Measurements from ENCODE around the gene WASF2.
"Not testable (repeated sequence)": the region's sequence is repeated elsewhere in the genome, so short reads cannot be mapped to it uniquely, and the experiment has no call there.

The WASF2 gene

GRCh38 chr1:27464926-27465647, 24.9 kb downstream of the WASF2 start:
- H3K36me3 Mint-ChIP-seq (ENCODE audit: low read depth): peaks cover 17% of the 10 kb centered on the region
- H3K4me3 Mint-ChIP-seq: no peak overlapping the region
- H3K27me3 Mint-ChIP-seq (ENCODE audit: low read depth): no peaks in the 10 kb centered on the region
- H3K4me1 Mint-ChIP-seq (ENCODE audit: low read depth): peaks cover 18% of the 10 kb centered on the region
- no peak overlapping the region for H3K27ac Mint-ChIP-seq
- no peaks in the 10 kb centered on the region for H3K9me3 Mint-ChIP-seq

GRCh38 chr1:27463916-27464315, 26.1 kb downstream of the WASF2 start:
- not testable (repeated sequence) for H3K4me3 Mint-ChIP-seq; H3K4me1 Mint-ChIP-seq (ENCODE audit: low read depth); H3K9me3 Mint-ChIP-seq; H3K27me3 Mint-ChIP-seq (ENCODE audit: low read depth); H3K27ac Mint-ChIP-seq
- H3K36me3 Mint-ChIP-seq (ENCODE audit: low read depth): peaks cover 14% of the 10 kb centered on the region

- H3K4me3 Mint-ChIP-seq; H3K9me3 Mint-ChIP-seq; H3K36me3 Mint-ChIP-seq (ENCODE audit: low read depth); H3K27me3 Mint-ChIP-seq (ENCODE audit: low read depth); H3K27ac Mint-ChIP-seq: not testable (repeated sequence)
- H3K4me1 Mint-ChIP-seq (ENCODE audit: low read depth): peaks cover 18% of the 10 kb centered on the region
These were observed 31.4 kb downstream of the WASF2 start for GRCh38 chr1:27458521-27458920.

GRCh38 chr1:27455139-27455811, 34.7 kb downstream of the WASF2 start:
- Mint-ChIP-seq H3K4me3 (peak overlapping the region; percentile 33), H3K27me3 (ENCODE audit: low read depth) (no peaks in the 10 kb centered on the region), H3K9me3 (no peaks in the 10 kb centered on the region), H3K36me3 (ENCODE audit: low read depth) (peaks cover 5% of the 10 kb centered on the region), H3K4me1 (ENCODE audit: low read depth) (peaks cover 23% of the 10 kb centered on the region), H3K27ac (peak overlapping the region; percentile 56)

GRCh38 chr1:27454610-27455009, 35.4 kb downstream of the WASF2 start:
- H3K27ac Mint-ChIP-seq: no peak overlapping the region
- peaks cover 23% of the 10 kb centered on the region for H3K4me1 Mint-ChIP-seq (ENCODE audit: low read depth)
- no peaks in the 10 kb centered on the region for H3K27me3 Mint-ChIP-seq (ENCODE audit: low read depth)
- no peaks in the 10 kb centered on the region for H3K9me3 Mint-ChIP-seq
- H3K36me3 Mint-ChIP-seq (ENCODE audit: low read depth): peaks cover 5% of the 10 kb centered on the region
- no peak overlapping the region for H3K4me3 Mint-ChIP-seq

- peaks cover 16% of the 10 kb centered on the region for H3K36me3 Mint-ChIP-seq (ENCODE audit: low read depth)
- peak overlapping the region; percentile 5 for H3K27ac Mint-ChIP-seq
- H3K9me3 Mint-ChIP-seq: no peaks in the 10 kb centered on the region
- H3K4me3 Mint-ChIP-seq: no peak overlapping the region
- H3K27me3 Mint-ChIP-seq (ENCODE audit: low read depth): no peaks in the 10 kb centered on the region
- H3K4me1 Mint-ChIP-seq (ENCODE audit: low read depth): peaks cover 34% of the 10 kb centered on the region
These were observed 38.6 kb downstream of the WASF2 start for GRCh38 chr1:27451343-27451742.

GRCh38 chr1:27448982-27449381, 41.0 kb downstream of the WASF2 start:
- H3K36me3 Mint-ChIP-seq (ENCODE audit: low read depth): peaks cover 16% of the 10 kb centered on the region
- peaks cover 36% of the 10 kb centered on the region for H3K4me1 Mint-ChIP-seq (ENCODE audit: low read depth)
- no peak overlapping the region for H3K27ac Mint-ChIP-seq
- no peaks in the 10 kb centered on the region for H3K27me3 Mint-ChIP-seq (ENCODE audit: low read depth)
- no peak overlapping the region for H3K4me3 Mint-ChIP-seq
- no peaks in the 10 kb centered on the region for H3K9me3 Mint-ChIP-seq

- H3K27me3 Mint-ChIP-seq (ENCODE audit: low read depth): no peaks in the 10 kb centered on the region
- H3K9me3 Mint-ChIP-seq: no peaks in the 10 kb centered on the region
- H3K4me3 Mint-ChIP-seq: no peak overlapping the region
- H3K27ac Mint-ChIP-seq: no peak overlapping the region
- peaks cover 38% of the 10 kb centered on the region for H3K4me1 Mint-ChIP-seq (ENCODE audit: low read depth)
- peaks cover 15% of the 10 kb centered on the region for H3K36me3 Mint-ChIP-seq (ENCODE audit: low read depth)
These were observed 42.1 kb downstream of the WASF2 start for GRCh38 chr1:27447883-27448282.

- H3K9me3 Mint-ChIP-seq: no peaks in the 10 kb centered on the region
- H3K4me1 Mint-ChIP-seq (ENCODE audit: low read depth): peaks cover 38% of the 10 kb centered on the region
- no peak overlapping the region for H3K27ac Mint-ChIP-seq
- H3K4me3 Mint-ChIP-seq: no peak overlapping the region
- H3K36me3 Mint-ChIP-seq (ENCODE audit: low read depth): peaks cover 15% of the 10 kb centered on the region
- no peaks in the 10 kb centered on the region for H3K27me3 Mint-ChIP-seq (ENCODE audit: low read depth)
These were observed 42.6 kb downstream of the WASF2 start for GRCh38 chr1:27447399-27447798.

- Mint-ChIP-seq H3K4me1 (ENCODE audit: low read depth) (peaks cover 38% of the 10 kb centered on the region), H3K4me3 (no peak overlapping the region), H3K9me3 (no peaks in the 10 kb centered on the region), H3K36me3 (ENCODE audit: low read depth) (peaks cover 15% of the 10 kb centered on the region), H3K27me3 (ENCODE audit: low read depth) (no peaks in the 10 kb centered on the region), H3K27ac (no peak overlapping the region)
These were observed 43.4 kb downstream of the WASF2 start for GRCh38 chr1:27446496-27447020.

GRCh38 chr1:27445177-27445936, 44.6 kb downstream of the WASF2 start:
- Mint-ChIP-seq H3K9me3 (no peaks in the 10 kb centered on the region), H3K4me1 (ENCODE audit: low read depth) (peaks cover 32% of the 10 kb centered on the region), H3K27ac (peak overlapping the region; percentile 71), H3K27me3 (ENCODE audit: low read depth) (no peaks in the 10 kb centered on the region), H3K4me3 (peak overlapping the region; percentile 60), H3K36me3 (ENCODE audit: low read depth) (peaks cover 12% of the 10 kb centered on the region)

- Mint-ChIP-seq H3K27ac (peak overlapping the region; percentile 13), H3K9me3 (no peaks in the 10 kb centered on the region), H3K27me3 (ENCODE audit: low read depth) (no peaks in the 10 kb centered on the region), H3K4me3 (no peak overlapping the region), H3K4me1 (ENCODE audit: low read depth) (peaks cover 35% of the 10 kb centered on the region), H3K36me3 (ENCODE audit: low read depth) (peaks cover 13% of the 10 kb centered on the region)
These were observed 45.3 kb downstream of the WASF2 start for GRCh38 chr1:27444632-27445031.

GRCh38 chr1:27439150-27439549, 50.8 kb downstream of the WASF2 start:
- Mint-ChIP-seq H3K27ac (no peak overlapping the region), H3K27me3 (ENCODE audit: low read depth) (no peaks in the 10 kb centered on the region), H3K9me3 (no peaks in the 10 kb centered on the region), H3K4me3 (no peak overlapping the region), H3K36me3 (ENCODE audit: low read depth) (peaks cover 10% of the 10 kb centered on the region), H3K4me1 (ENCODE audit: low read depth) (peaks cover 50% of the 10 kb centered on the region)

- Mint-ChIP-seq H3K9me3 (no peaks in the 10 kb centered on the region), H3K4me1 (ENCODE audit: low read depth) (peaks cover 49% of the 10 kb centered on the region), H3K4me3 (no peak overlapping the region), H3K36me3 (ENCODE audit: low read depth) (peaks cover 10% of the 10 kb centered on the region), H3K27me3 (ENCODE audit: low read depth) (no peaks in the 10 kb centered on the region), H3K27ac (no peak overlapping the region)
These were observed 51.3 kb downstream of the WASF2 start for GRCh38 chr1:27438621-27439061.
